CD14-positive monocyte (primary cell): ENCODE measurements around the gene IL9. TPM values are rescaled to one million over a fixed set of nuclear protein-coding genes. Genes with fewer than 3 reads are reported as not detected.

ENCODE experiments used
- DNase-seq, 3 donors: peaks; one replicate each; pipeline ENCODE4 v3.0.0-alpha.2; 2011 to 2022
- H2AFZ ChIP-seq: 2 replicates; pipeline ENCODE4 v1.6.0; 2012; ENCODE audit warnings: mild to moderate bottlenecking, low read depth, low read length, inconsistent platforms; ENCODE audit not compliant: insufficient read depth, poor library complexity, severe bottlenecking
- H3K27ac ChIP-seq, 2 donors: 1 replicate in 1 of 2; 2 replicates in 1 of 2; pipeline ENCODE4 v1.5.1; 2012 to 2013; ENCODE audit warnings: low read length in 2 of 2, control low read depth in 1 of 2, inconsistent platforms in 1 of 2, low read depth in 1 of 2, mild to moderate bottlenecking in 1 of 2
- H3K27me3 ChIP-seq, 2 donors: one replicate each; pipeline versions ENCODE4 v1.6.0 to v1.6.1; 2011 to 2013; ENCODE audit warnings: low read length in 2 of 2; ENCODE audit not compliant: control insufficient read depth in 2 of 2, insufficient read depth in 2 of 2
- H3K36me3 ChIP-seq, 2 donors: replicated peaks in 1 of 2; 1 replicate in 1 of 2; 2 replicates in 1 of 2; pipeline versions ENCODE4 v1.5.1 to v1.6.1; 2012 to 2013; ENCODE audit warnings: low read length in 2 of 2, control low read depth in 1 of 2, inconsistent platforms in 1 of 2, mild to moderate bottlenecking in 1 of 2; ENCODE audit not compliant: insufficient read depth in 2 of 2, control insufficient read depth in 1 of 2
- H3K4me1 ChIP-seq, 2 donors: 1 replicate in 1 of 2; 2 replicates in 1 of 2; pipeline versions ENCODE4 v1.5.1 to v1.6.1; 2012 to 2013; ENCODE audit warnings: low read length in 2 of 2, control low read depth in 1 of 2, inconsistent platforms in 1 of 2, mild to moderate bottlenecking in 1 of 2, moderate library complexity in 1 of 2; ENCODE audit not compliant: insufficient read depth in 2 of 2, control insufficient read depth in 1 of 2
- H3K4me2 ChIP-seq: replicated peaks from 2 replicates; pipeline ENCODE3; 2012; ENCODE audit warnings: low read length, moderate library complexity, mild to moderate bottlenecking; ENCODE audit not compliant: poor library complexity, severe bottlenecking; ENCODE audit errors: extremely low read depth
- H3K4me3 ChIP-seq, 3 experiments: fragments of 200-600 bp in 1 of 3; sonication (generic) in 1 of 3; replicated peaks in 1 of 3; 1 replicate in 2 of 3; 2 replicates in 1 of 3; pipeline ENCODE4 v1.5.1; 2011 to 2013; ENCODE audit warnings: low read length in 3 of 3, mild to moderate bottlenecking in 3 of 3, control low read depth in 2 of 3, low read depth in 2 of 3, inconsistent platforms in 1 of 3, moderate library complexity in 1 of 3
- H3K79me2 ChIP-seq: 2 replicates; pipeline ENCODE4 v1.6.0; 2012; ENCODE audit warnings: mild to moderate bottlenecking, control low read depth, inconsistent platforms, low read length, moderate library complexity; ENCODE audit not compliant: insufficient read depth
- H3K9ac ChIP-seq: 2 replicates; pipeline ENCODE4 v1.6.0; 2017; ENCODE audit warnings: low read length, mild to moderate bottlenecking; ENCODE audit not compliant: insufficient read depth, poor library complexity, severe bottlenecking
- H3K9me3 ChIP-seq, 2 donors: replicated peaks in 1 of 2; 1 replicate in 1 of 2; 2 replicates in 1 of 2; pipeline versions ENCODE4 v1.5.1 to v1.6.1; 2012 to 2013; ENCODE audit warnings: low read length in 2 of 2, control low read depth in 1 of 2; ENCODE audit not compliant: control insufficient read depth in 1 of 2, insufficient read depth in 1 of 2
- H4K20me1 ChIP-seq: 2 replicates; pipeline ENCODE4 v1.6.0; 2012; ENCODE audit warnings: mild to moderate bottlenecking, low read length, control low read depth, moderate library complexity; ENCODE audit not compliant: insufficient read depth
- H3K27ac Mint-ChIP-seq, 7 donors: one replicate each; pipeline ENCODE4 v1.8.0; 2020; ENCODE audit warnings: mild to moderate bottlenecking in 7 of 7, mixed read lengths in 7 of 7, moderate library complexity in 6 of 7, inconsistent platforms in 2 of 7
- H3K27me3 Mint-ChIP-seq, 3 donors: one replicate each; pipeline ENCODE4 v1.8.0; 2021 to 2022; ENCODE audit warnings: low read depth in 3 of 3, mild to moderate bottlenecking in 3 of 3, mixed read lengths in 3 of 3, moderate library complexity in 3 of 3, inconsistent platforms in 1 of 3
- H3K36me3 Mint-ChIP-seq, 2 donors: one replicate each; pipeline ENCODE4 v1.8.0; 2020; ENCODE audit warnings: mixed read lengths in 2 of 2, inconsistent platforms in 1 of 2, mild to moderate bottlenecking in 1 of 2
- H3K4me1 Mint-ChIP-seq: one replicate; pipeline ENCODE4 v1.8.0; 2020; ENCODE audit warnings: mild to moderate bottlenecking, mixed read lengths
- H3K4me3 Mint-ChIP-seq, 2 donors: one replicate each; pipeline ENCODE4 v1.8.0; 2020; ENCODE audit warnings: mild to moderate bottlenecking in 2 of 2, mixed read lengths in 2 of 2, moderate library complexity in 1 of 2
- H3K9me3 Mint-ChIP-seq, 7 donors: one replicate each; pipeline ENCODE4 v1.8.0; 2020 to 2022; ENCODE audit warnings: mixed read lengths in 7 of 7, mild to moderate bottlenecking in 6 of 7, moderate library complexity in 6 of 7, inconsistent platforms in 2 of 7
- WGBS: methylation state at CpG from one replicate; pipeline ENCODE4 v1.1.5; 2013; ENCODE audit warnings: missing lambda C conversion rate; ENCODE audit not compliant: insufficient coverage; 5-methylcytosine and 5-hydroxymethylcytosine counted together
- intact Hi-C, 2 donors: fragments of 100-400 bp; cut with micrococcal nuclease; formaldehyde crosslinking; loops; one replicate each; pipeline versions ENCODE4 v1.15.0 to v1.15.1; 2023
- polyA plus RNA-seq, 3 donors: library from polyadenylated mRNA; depleted of rRNA in 1 of 3; unstranded in 2 of 3; stranded (reverse) in 1 of 3; fragments of 300-500 nt in 2 of 3; fragments of >200 nt in 1 of 3; fragmentation: Illumina TruSeq in 2 of 3; gene quantifications; 1 replicate in 2 of 3; 2 replicates in 1 of 3; pipeline ENCODE4 v1.2.3, GENCODE V29; 2012 to 2021
- TF ChIP-seq, protein P1 (sequence below): fragments of 200-600 bp; IDR thresholded peaks from one replicate; pipeline ENCODE4 v1.8.0; 2022; ENCODE audit warnings: antibody characterized with exemption, mild to moderate bottlenecking

Gene IL9
- polyA plus RNA-seq, 3 donors: not detected

DNA sequence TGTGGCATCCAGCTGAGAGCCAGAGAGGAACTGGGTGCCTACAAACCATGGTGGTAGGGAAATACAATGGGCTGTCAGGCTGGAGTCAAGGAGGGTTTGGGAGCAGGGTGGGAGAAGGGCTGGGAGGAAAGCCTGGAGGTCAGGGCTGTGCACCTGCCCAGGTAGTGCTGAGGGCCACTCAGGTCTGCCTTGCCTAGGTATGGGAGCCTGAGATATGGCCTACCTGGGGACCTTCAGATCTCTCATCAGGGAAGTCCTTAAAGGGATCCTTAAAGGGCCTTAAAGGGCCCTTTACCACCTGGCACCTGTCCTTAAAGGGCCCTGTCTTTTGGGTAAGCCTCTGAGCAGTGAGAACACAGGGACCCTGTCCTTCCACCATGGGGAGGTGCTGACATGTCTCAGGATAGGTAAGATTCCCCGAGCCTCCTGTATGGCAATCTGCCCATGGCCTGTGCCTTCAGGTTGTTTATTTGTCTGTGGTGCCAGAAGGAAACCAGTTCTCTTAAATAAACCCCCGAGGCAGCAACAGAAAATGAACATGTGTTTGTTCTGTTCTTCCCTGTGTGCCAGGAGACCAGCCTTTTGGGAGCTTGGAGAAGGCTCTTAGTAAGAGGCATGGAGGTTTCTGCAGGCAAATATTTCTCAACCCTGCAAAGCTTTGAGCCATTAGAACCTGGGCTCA, 37.9 kb downstream of the IL9 start:
- TF ChIP-seq, protein P1, sequence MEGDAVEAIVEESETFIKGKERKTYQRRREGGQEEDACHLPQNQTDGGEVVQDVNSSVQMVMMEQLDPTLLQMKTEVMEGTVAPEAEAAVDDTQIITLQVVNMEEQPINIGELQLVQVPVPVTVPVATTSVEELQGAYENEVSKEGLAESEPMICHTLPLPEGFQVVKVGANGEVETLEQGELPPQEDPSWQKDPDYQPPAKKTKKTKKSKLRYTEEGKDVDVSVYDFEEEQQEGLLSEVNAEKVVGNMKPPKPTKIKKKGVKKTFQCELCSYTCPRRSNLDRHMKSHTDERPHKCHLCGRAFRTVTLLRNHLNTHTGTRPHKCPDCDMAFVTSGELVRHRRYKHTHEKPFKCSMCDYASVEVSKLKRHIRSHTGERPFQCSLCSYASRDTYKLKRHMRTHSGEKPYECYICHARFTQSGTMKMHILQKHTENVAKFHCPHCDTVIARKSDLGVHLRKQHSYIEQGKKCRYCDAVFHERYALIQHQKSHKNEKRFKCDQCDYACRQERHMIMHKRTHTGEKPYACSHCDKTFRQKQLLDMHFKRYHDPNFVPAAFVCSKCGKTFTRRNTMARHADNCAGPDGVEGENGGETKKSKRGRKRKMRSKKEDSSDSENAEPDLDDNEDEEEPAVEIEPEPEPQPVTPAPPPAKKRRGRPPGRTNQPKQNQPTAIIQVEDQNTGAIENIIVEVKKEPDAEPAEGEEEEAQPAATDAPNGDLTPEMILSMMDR: no peak
- no peak overlapping the region for H2AFZ ChIP-seq
- peaks cover 0 to 7% (median 2%) of the 10 kb centered on the region in 7 donors for H3K9me3 Mint-ChIP-seq
- DNase-seq: no peak
- H4K20me1 ChIP-seq: no peaks in the 10 kb centered on the region
- H3K36me3 ChIP-seq: no peaks in the 10 kb centered on the region
- H3K4me1 ChIP-seq: no peaks in the 10 kb centered on the region
- no peak overlapping the region for H3K27ac Mint-ChIP-seq
- peaks cover 5 to 11% (median 10%) of the 10 kb centered on the region in 3 donors for H3K27me3 Mint-ChIP-seq
- H3K9ac ChIP-seq: no peak overlapping the region
- H3K79me2 ChIP-seq: no peaks in the 10 kb centered on the region
- H3K4me2 ChIP-seq: no peak overlapping the region
- no peak overlapping the region for H3K4me3 ChIP-seq
- intact Hi-C loops: no loop called here
- no peaks in the 10 kb centered on the region for H3K27me3 ChIP-seq
- H3K4me1 Mint-ChIP-seq: peaks cover 6% of the 10 kb centered on the region
- no peaks in the 10 kb centered on the region for H3K36me3 Mint-ChIP-seq
- WGBS: no CpG with 5 or more reads among the region's 2 CpGs
- no peak overlapping the region for H3K4me3 Mint-ChIP-seq
- H3K27ac ChIP-seq: no peak overlapping the region
- H3K9me3 ChIP-seq: no peaks in the 10 kb centered on the region

DNA sequence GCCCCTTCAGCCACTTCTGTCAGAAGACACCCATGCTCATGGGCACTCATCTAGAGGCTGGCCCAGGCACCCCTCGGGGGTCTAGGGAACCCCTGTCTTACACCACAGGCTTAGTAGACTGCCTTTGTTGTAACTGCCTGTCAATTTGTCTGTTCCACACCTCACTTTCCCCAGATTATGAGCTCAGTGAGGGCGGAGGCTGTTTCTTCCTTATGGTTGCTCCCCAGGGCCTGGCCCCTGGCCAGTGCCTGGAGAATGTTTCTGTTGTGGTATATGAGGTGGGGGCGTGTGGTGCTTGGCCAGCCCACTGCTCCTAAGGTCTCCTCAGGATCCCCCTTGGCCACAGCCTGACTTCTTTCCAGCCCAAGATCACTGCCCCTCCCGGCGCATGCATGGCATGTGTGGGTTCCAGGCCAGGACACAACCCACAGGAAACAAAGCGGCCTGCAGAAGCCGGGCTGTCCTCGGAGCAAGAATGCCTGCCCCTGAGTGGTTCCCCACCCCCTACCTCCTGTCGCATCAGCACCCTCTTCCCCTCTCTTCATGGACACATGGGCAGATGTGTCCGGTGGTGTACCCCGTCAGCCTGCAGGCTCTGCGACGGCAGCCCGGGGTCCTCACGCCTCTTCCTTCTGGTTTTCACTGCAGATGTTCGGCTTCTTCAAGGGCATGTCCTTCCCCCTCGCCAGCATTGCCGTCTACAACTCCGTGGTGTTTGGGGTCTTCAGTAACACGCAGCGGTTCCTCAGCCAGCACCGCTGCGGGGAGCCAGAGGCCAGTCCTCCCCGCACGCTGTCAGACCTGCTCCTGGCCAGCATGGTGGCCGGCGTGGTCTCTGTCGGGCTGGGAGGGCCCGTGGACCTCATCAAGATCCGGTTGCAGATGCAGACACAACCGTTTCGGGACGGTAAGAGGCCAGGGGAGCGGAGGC, 43.5 kb downstream of the IL9 start:
- Histone ChIP-seq H3K36me3 (no peaks in the 10 kb centered on the region), H2AFZ (no peak overlapping the region), H3K79me2 (no peaks in the 10 kb centered on the region), H3K4me2 (no peak overlapping the region), H3K9ac (no peak overlapping the region), H3K4me1 (no peaks in the 10 kb centered on the region), H3K9me3 (no peaks in the 10 kb centered on the region), H3K27me3 (no peaks in the 10 kb centered on the region), H3K27ac (no peak overlapping the region), H3K4me3 (no peak overlapping the region), H4K20me1 (no peaks in the 10 kb centered on the region)
- Mint-ChIP-seq H3K9me3 (peaks cover 0 to 7% (median 3%) of the 10 kb centered on the region in 7 donors), H3K27ac (no peak overlapping the region), H3K36me3 (no peaks in the 10 kb centered on the region), H3K4me3 (no peak overlapping the region), H3K27me3 (peaks cover 7 to 12% (median 11%) of the 10 kb centered on the region in 3 donors), H3K4me1 (no peaks in the 10 kb centered on the region)
- WGBS: 90% methylated on average over 32 of the region's 34 CpGs
- TF ChIP-seq, protein P1: no peak
- intact Hi-C loops: no loop called here
- DNase-seq: no peak
